HG03354 (cell line): Measurements from ENCODE around the gene ITGB6.
A peak's percentile ranks its signal among the peaks of the same experiment; 100 is the strongest.

Source experiments
- ATAC-seq: cut with Tn5 transposase; IDR thresholded peaks from one replicate; pipeline ENCODE4 v1.9.1; 2021; ENCODE audit warnings: mild to moderate bottlenecking; ENCODE audit not compliant: unreplicated experiment, poor library complexity, severe bottlenecking

The ITGB6 gene

GRCh38 chr2:160199683-160200389 lies at the start of gene ITGB6:
ITGB6 (minus strand) TSS chr2:160200272; CDS start chr2:160200063, 209 bp downstream.
- ATAC-seq: no peak

- no peak for ATAC-seq
These were observed 47.4 kb upstream of the ITGB6 start for GRCh38 chr2:160247296-160248035.

GRCh38 chr2:160246356-160246755 lies 46.3 kb upstream of the ITGB6 start:
- ATAC-seq: no peak

GRCh38 chr2:160245614-160246155 lies 45.6 kb upstream of the ITGB6 start:
- no peak for ATAC-seq

- no peak for ATAC-seq
These were observed 43.0 kb upstream of the ITGB6 start for GRCh38 chr2:160242893-160243564.

- ATAC-seq: no peak
These were observed 41.4 kb upstream of the ITGB6 start for GRCh38 chr2:160241251-160242137.

GRCh38 chr2:160239436-160239835 lies 39.4 kb upstream of the ITGB6 start:
- ATAC-seq: no peak

- no peak for ATAC-seq
These were observed 38.3 kb upstream of the ITGB6 start for GRCh38 chr2:160238392-160238791.

- ATAC-seq: no peak
These were observed 32.9 kb upstream of the ITGB6 start for GRCh38 chr2:160232905-160233475.

GRCh38 chr2:160229591-160229990 lies 29.5 kb upstream of the ITGB6 start:
- no peak for ATAC-seq

- ATAC-seq: no peak
These were observed 28.3 kb upstream of the ITGB6 start for GRCh38 chr2:160228141-160228917.

GRCh38 chr2:160227293-160227915 lies 27.3 kb upstream of the ITGB6 start:
- no peak for ATAC-seq

- ATAC-seq: no peak
These were observed 26.3 kb upstream of the ITGB6 start for GRCh38 chr2:160226367-160226766.

GRCh38 chr2:160225722-160226121 lies 25.6 kb upstream of the ITGB6 start:
- no peak for ATAC-seq

GRCh38 chr2:160224507-160224906 lies 24.4 kb upstream of the ITGB6 start:
- ATAC-seq: peak; percentile 17

- peak; percentile 96 for ATAC-seq
These were observed 24.0 kb upstream of the ITGB6 start for GRCh38 chr2:160224060-160224459.

GRCh38 chr2:160223560-160223959 lies 23.5 kb upstream of the ITGB6 start:
- ATAC-seq: no peak
